Fibroblast of the aortic adventitia (primary cell): ENCODE measurements around the gene PPM1E. TPM values are rescaled to one million over a fixed set of nuclear protein-coding genes. Genes with fewer than 3 reads are reported as not detected.

Experiments
- DNase-seq: peaks from one replicate; pipeline ENCODE4 v3.0.0-alpha.2; 2010; ENCODE audit warnings: low read depth
- H3K4me3 ChIP-seq: 2 replicates; pipeline ENCODE4 v1.5.1; 2011; ENCODE audit warnings: low read depth, mild to moderate bottlenecking, control low read depth, low read length, moderate library complexity
- CTCF ChIP-seq: IDR thresholded peaks from 2 replicates; pipeline ENCODE4 v1.5.1; 2011; ENCODE audit warnings: mild to moderate bottlenecking, low read length, control low read depth, inconsistent platforms; ENCODE audit not compliant: insufficient read depth
- total RNA-seq: library from RNA; depleted of rRNA; stranded (reverse); fragments of >200 nt; gene quantifications from 2 replicates; pipeline ENCODE4 v1.2.3, GENCODE V29; 2012; ENCODE audit warnings: low replicate concordance

Gene PPM1E
- total RNA-seq = 0.41 and 0.45 TPM in 2 replicates

- DNase-seq = peak; percentile 12
Observed at GRCh38 chr17:58755577-58756245, at the start of gene PPM1E. Gene PPM1E (plus strand): TSS chr17:58755854.

GRCh38 chr17:58706351-58707140, 49.1 kb upstream of the PPM1E start:
- no peak overlapping the region for H3K4me3 ChIP-seq
- TF ChIP-seq CTCF = no peak
- DNase-seq = no peak

More at GRCh38 chr17:58755577-58756245, at the start of gene PPM1E:
- peak within 1 kb of the TSS; percentile 70 for H3K4me3 ChIP-seq
- no peak for TF ChIP-seq CTCF

- peak; percentile 67 for TF ChIP-seq CTCF
- DNase-seq = peak; percentile 84
- H3K4me3 ChIP-seq = no peak overlapping the region
Observed at GRCh38 chr17:58710948-58711552, 44.6 kb upstream of the PPM1E start.

- no peak overlapping the region for H3K4me3 ChIP-seq
- no peak for DNase-seq
- no peak for TF ChIP-seq CTCF
Observed at GRCh38 chr17:58722274-58722673, 33.4 kb upstream of the PPM1E start.

- no peak overlapping the region for H3K4me3 ChIP-seq
- no peak for TF ChIP-seq CTCF
- no peak for DNase-seq
Observed at GRCh38 chr17:58722696-58723095, 33.0 kb upstream of the PPM1E start.

- no peak overlapping the region for H3K4me3 ChIP-seq
- no peak for DNase-seq
- no peak for TF ChIP-seq CTCF
Observed at GRCh38 chr17:58728798-58729197, 26.9 kb upstream of the PPM1E start.
